Dermis blood vessel endothelial cell (primary cell): ENCODE data around the gene TLR8. TPM values are rescaled to one million over a fixed set of nuclear protein-coding genes. Genes with fewer than 3 reads are reported as not detected.

Experiments
- DNase-seq: peaks from one replicate; pipeline ENCODE4 v3.0.0; 2010
- total RNA-seq: library from RNA; depleted of rRNA; stranded (reverse); fragments of >200 nt; gene quantifications from 2 replicates; pipeline ENCODE4 v1.2.3, GENCODE V29; 2014

The TLR8 gene
- total RNA-seq, 1 donor from 2014 or later = not detected

- DNase-seq = peak; percentile 80
These were observed 64.3 kb downstream of the TLR8 start for GRCh38 chrX:12970691-12971202.

- no peak for DNase-seq
These were observed 65.0 kb downstream of the TLR8 start for GRCh38 chrX:12971282-12972003.

GRCh38 chrX:12972243-12972642 lies 65.8 kb downstream of the TLR8 start:
- DNase-seq = no peak

Other genes starting within 250 kb of the TLR8 start
- gene PRPS2, start 115.2 kb upstream of the TLR8 start, total RNA-seq = 21.3 and 27.7 TPM in 2 replicates
- gene TLR7, start 39.5 kb upstream of the TLR8 start, total RNA-seq = not detected in 2 replicates
- 8,354 and 18,147 TPM in 2 replicates for gene TMSB4X, start 68.5 kb downstream of the TLR8 start, total RNA-seq
- 0.05 TPM in 1 of 2 replicates, not detected in the other for gene FAM9C, start 138.0 kb downstream of the TLR8 start, total RNA-seq